HG02884 (cell line): ENCODE measurements around the gene TDG.

ENCODE experiments used
- ATAC-seq: cut with Tn5 transposase; IDR thresholded peaks from one replicate; pipeline ENCODE4 v1.9.1; 2021; ENCODE audit warnings: mild to moderate bottlenecking, moderate library complexity; ENCODE audit not compliant: unreplicated experiment

TDG gene

GRCh38 chr12:103965590-103966504 is at the start of gene TDG:
Gene TDG, plus strand, starts transcription at chr12:103965872. Its CDS starts 166 bp downstream, at chr12:103966038.
- peak; percentile 88 for ATAC-seq

DNA sequence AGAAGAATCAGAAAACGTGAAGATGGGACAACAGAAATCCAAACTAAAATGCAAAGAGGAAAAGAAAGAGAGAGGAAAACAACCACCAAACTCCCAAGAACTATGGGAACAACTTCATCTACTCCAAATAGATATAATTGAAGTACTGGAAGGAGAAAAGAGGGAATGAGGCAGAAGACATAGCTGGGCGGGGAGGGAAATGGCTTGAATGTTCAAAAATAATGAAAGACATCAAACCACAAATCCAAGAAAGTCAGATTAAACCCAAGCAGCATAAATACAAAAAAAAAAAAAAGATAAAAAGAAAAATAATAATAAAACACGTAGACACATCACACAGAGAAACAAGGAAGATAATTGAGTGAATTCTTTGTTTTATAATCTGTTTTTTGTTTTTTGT is 47.8 kb upstream of the TDG start:
- ATAC-seq, result no peak

- peak; percentile 33 for ATAC-seq
Measured at GRCh38 chr12:103924761-103925641, 40.7 kb upstream of the TDG start.

GRCh38 chr12:103928682-103929045 is 37.0 kb upstream of the TDG start:
- ATAC-seq, result peak; percentile 18

- no peak for ATAC-seq
Measured at GRCh38 chr12:103929046-103929783, 36.5 kb upstream of the TDG start.

DNA sequence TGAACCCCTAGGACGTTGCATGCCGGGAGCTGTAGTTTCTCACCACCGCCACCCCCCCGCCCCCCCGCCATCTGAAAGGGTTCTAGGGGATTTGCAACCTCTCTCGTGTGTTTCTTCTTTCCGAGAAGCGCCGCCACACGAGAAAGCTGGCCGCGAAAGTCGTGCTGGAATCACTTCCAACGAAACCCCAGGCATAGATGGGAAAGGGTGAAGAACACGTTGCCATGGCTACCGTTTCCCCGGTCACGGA is 36.0 kb upstream of the TDG start:
- ATAC-seq, result no peak

DNA sequence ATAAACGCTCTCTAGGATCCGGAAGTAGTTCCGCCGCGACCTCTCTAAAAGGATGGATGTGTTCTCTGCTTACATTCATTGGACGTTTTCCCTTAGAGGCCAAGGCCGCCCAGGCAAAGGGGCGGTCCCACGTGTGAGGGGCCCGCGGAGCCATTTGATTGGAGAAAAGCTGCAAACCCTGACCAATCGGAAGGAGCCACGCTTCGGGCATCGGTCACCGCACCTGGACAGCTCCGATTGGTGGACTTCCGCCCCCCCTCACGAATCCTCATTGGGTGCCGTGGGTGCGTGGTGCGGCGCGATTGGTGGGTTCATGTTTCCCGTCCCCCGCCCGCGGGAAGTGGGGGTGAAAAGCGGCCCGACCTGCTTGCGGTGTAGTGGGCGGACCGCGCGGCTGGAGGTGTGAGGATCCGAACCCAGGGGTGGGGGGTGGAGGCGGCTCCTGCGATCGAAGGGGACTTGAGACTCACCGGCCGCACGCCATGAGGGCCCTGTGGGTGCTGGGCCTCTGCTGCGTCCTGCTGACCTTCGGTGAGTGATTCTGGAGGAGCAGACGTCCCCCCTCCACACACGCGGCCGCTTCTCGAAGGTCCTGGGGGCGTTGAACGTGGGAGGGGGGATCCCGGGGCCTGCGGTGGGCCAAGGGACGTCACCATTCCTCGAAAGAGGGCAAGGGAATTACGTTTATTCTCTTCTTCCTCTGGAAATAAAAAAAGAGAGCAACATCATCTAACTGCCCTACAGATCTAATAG is 35.5 kb upstream of the TDG start, which contains the start of gene HSP90B1:
Gene HSP90B1 (plus strand): TSS at position 377 of the 753 bp plus-strand sequence. CDS start 106 bp downstream, at position 483.
- ATAC-seq, result peak; percentile 60

DNA sequence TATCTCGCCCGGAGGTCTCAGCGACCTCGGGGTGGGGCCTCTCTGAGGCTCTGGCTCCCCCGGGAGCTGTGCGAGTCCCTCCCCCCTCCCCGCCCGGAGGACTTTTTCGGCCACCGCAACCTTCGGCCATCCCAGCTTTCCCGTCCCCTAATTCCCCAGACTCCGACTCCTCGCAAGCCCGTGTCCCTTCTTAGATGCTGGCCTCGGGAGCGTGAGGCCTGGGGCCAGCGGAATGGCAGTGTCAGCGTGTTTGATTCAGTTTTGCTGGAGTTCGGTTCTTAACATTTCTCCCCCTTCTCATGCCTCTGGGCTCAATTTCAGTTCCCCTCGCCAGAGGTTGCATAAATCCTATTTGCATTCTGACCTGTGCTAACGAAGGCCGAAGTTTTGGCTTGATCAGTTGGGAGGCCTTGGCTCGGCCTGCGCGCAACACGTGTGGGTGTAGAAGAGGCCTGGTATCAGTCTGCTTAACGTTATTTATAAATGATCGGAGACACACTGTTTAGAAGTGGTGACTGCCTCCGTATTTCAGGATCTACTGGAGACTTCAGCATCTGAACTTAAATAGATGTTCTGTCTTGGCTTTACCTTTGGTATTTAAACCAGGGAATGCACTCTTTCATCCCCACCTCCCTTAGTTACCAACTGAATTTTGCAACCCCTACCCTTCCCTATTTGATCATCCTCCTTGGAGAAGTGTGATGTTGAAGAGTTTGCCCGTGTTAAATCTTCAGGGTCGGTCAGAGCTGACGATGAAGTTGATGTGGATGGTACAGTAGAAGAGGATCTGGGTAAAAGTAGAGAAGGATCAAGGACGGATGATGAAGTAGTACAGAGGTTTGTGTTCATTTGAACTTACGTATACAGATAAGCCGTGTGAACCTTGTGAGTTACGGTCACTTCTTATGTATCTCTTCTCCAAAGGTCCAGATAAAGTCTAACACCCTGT is 34.6 kb upstream of the TDG start:
- ATAC-seq, result no peak

DNA sequence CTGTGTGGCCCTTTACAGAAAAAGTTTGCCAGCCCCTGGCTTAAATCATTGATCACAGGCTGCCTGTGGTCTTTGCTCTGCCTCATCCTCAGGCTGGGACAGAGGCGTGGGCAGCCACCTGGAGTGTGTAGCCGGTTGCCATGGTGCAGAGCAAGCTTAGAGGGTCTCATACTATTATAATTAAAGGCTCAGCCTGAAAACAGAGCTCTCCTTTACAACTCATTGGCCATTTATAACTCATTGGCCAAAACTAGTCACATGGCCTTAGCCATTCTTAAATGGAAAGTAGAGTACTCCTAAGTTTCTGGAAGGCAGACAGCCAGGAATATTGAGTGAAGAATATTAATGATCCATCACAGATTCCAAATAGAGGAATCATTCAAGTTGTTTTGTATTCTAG is 32.4 kb upstream of the TDG start:
- ATAC-seq, result no peak

GRCh38 chr12:103936679-103937078 is 29.0 kb upstream of the TDG start:
- no peak for ATAC-seq

DNA sequence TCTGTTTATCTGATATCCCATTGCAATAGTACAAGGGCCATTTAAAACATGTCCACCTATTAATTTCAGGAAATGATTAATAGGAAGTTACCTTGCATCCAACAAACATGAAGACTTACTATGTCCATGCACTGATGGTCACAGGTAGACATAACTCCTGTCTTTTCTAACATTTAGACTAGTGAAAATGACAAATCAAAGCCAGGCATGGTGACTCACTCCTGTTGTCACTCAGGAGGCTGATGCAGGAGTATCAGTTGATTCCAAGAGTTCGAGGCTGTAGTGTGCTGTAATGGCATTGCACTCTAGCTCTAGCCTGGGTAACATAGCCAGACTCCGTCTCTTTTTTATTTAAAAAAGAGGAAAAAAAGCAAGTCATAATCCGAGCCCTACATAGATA is 20.7 kb upstream of the TDG start:
- ATAC-seq, result no peak

- ATAC-seq, result no peak
Measured at GRCh38 chr12:103947871-103948555, 17.7 kb upstream of the TDG start.

- no peak for ATAC-seq
Measured at GRCh38 chr12:103948746-103949406, 16.8 kb upstream of the TDG start.

- ATAC-seq, result no peak
Measured at GRCh38 chr12:103952497-103952896, 13.2 kb upstream of the TDG start.

DNA sequence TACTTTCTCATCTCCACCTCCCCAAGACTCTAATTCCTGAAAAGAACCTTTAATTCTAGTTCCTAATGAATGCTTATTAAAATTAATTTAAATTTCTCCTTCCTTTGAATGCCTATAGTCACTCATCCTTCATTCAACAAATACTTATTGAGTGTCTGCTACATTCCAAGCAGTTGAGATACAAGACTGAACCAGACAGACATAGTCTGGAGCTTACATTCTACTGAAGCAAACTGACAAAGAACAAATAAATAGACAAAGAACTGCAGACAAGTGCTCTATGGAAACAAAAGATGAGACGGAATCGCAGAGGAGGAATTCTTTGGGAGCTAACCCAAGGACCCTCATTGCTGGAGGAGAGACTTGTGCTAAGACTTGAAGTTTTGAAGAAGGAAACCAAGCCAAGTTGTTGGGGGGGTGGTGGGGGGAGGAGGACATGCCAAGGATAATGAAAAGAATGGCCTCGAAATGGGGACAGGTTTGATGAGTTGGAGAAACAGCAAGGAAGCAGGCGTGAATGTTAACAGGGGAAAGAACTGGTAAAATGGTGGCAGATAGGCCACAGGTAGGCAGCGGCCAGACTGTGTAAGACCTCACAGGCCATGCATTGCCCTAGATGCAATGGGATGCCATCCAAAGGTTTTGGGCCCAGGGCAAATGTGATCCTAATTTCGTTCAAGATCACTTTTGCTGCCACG is 9.7 kb upstream of the TDG start:
- no peak for ATAC-seq

- peak; percentile 17 for ATAC-seq
Measured at GRCh38 chr12:103956509-103957027, 9.1 kb upstream of the TDG start.

DNA sequence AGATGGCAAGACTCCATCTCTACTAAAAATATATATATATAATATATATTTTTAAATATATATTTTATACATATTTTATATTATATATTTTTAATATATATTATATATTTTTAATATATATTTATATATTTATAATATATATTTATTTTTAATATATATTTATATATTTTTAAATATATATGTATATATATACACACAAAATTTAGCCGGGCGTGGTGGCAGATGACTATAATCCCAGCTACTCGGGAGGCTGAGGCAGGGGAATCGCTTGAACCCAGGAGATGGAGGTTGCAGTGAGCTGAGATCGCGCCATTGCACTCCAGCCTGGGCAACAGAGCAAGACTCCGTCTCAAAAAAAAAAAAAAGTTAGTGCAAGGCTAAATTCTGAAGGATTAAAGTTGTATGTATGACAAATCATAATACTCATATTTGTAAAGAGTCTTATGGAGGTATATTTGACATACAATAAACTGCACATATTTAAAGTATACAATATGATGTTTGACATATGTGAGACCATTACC is 7.7 kb upstream of the TDG start:
- no peak for ATAC-seq
